COLO829 (cell line): Measurements from ENCODE around the gene SKOR1.

ENCODE experiments used
- DNase-seq: peaks from one replicate; pipeline ENCODE4 v3.0.0; 2012; ENCODE audit warnings: low spot score

SKOR1 gene

GRCh38 chr15:67794832-67795574 is 30.3 kb upstream of the SKOR1 start:
- no peak for DNase-seq

DNA sequence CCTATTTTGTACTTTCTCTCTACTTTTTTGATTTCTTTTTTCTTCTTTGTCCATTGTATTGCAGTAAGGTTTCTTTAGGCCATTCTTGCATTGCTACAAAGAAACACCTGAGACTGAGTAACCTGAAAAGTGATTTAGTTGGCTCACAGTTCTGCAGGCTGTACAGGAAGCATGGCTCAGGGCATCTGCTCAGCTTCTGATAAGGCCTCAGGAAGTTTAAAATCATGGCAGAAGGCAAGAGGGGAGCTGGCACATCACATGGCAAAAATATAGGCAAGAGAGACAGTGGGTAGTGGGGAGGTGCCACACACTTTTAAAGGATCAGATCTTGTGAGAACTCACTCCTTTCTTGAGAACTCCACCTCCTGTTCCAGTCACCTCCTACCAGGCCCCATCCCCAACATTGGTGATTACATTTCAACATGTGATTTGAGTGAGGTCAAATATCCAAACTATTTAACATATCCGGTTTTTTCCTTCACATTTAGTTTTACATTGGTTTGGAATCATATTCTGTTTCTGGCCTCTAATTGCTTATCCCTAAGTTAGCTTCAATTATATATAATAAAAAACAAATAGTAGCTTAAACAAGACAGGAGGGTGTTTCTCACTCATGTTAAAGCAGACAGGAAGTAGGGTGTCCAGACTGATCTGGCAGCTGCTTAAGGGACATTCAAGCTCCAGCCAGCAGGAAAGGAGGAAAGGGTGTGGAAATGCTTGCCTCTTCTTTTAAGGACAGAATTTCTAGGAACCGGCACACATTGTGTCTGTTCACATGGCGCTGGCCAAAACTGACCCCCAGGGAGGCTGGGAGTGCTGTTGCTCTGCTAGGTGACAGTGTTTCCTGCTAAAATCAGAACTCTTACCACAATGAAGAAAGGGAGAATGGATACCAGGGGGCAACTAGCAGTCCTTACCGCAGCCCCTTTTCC is 28.8 kb upstream of the SKOR1 start:
- no peak for DNase-seq

DNA sequence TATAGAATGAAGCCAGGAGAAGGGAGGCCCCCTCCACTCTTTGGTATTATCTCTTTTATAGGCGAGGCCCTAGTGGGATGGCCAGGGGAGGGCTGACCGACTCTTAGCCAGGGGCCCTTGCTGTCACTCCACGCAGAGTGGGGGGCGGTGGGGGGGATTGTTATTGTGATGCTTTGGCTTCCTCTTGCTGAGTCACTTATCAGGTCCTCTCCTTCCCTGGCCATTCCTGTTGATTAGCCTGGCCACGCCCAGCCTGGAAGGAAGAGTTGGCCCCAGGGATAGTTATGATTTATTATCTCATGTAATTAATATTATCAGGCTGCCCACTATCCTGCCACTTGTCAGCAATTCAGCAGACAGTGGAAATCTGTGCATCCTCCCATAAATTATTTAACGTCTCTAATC is 25.5 kb upstream of the SKOR1 start:
- no peak for DNase-seq

- no peak for DNase-seq
These were observed 24.2 kb upstream of the SKOR1 start for GRCh38 chr15:67801142-67801541.

- DNase-seq, result no peak
These were observed 23.1 kb upstream of the SKOR1 start for GRCh38 chr15:67801926-67802914.

- no peak for DNase-seq
These were observed 22.0 kb upstream of the SKOR1 start for GRCh38 chr15:67803299-67803698.

DNA sequence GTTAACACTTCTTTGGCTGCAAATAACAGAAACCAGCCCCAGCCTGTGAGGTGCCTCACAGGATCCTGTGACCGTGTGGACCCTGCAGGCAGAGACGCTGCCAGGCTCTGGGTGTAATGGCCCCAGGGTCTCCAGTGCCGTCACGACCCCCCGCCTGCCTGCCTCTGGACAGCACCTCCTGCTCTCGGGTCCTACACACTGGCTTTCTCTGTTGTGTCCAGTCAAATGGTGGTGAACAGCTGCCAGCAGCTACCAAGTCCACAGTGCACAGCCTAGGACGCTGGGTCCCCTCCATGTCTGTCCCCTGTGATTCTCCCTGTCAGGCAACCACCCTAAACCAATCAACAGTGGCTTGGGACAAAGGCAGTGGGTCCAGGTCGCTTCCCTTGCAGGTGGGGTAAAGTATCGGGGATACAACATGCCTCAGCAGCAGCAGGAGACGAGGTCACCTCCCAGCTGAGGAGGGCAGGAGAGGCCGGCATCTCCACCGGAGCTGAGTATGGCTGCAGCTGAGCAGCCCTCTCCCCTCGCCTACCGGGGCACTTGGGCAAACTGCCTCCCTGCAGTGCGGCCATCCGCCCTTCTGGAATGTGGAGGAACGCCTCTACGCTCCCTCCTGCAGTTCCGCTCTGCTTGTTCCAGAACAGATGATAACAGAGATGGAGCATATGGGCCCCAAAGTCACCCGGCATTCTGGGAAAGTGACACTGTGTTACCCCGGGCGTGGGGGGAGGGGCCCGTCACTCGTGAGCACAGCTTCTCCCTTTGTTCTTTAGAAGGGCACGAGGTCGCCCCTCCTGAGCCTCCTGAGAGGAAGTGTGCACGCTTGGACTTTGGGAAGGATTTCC is 21.1 kb upstream of the SKOR1 start:
- DNase-seq, result no peak

DNA sequence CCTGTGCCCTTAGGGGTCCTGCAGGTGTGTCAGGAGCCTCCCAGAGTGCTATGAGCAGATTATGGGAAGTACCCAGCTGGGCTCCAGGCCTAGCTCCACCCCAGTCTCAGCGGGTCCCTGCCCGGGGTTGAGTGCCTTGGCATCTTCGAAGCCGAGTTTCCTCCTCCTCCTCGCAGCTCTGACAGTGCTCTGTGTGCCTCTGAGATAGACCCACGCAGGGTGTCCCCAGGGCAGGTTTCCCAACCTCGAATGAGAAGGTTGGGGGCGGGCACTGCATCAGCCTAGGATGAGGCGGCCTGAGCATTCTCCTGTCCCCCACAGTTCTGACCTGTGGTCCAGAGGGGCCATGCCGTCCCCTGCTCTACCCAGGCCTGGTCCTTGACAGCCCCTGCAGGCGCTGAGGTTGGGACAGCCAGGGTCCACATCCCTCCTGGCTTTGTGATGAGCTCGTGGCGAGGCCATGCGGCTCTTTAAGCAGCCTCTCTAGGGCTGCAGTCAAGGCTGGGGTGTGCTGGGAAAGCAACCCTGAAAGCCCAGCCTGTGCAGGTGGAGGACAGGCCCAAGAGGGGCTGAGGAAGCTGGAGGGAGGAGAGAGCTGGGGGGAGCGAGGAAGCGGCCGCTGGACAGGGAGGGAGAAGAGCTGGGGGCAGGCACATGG is 20.2 kb upstream of the SKOR1 start:
- DNase-seq, result no peak

DNA sequence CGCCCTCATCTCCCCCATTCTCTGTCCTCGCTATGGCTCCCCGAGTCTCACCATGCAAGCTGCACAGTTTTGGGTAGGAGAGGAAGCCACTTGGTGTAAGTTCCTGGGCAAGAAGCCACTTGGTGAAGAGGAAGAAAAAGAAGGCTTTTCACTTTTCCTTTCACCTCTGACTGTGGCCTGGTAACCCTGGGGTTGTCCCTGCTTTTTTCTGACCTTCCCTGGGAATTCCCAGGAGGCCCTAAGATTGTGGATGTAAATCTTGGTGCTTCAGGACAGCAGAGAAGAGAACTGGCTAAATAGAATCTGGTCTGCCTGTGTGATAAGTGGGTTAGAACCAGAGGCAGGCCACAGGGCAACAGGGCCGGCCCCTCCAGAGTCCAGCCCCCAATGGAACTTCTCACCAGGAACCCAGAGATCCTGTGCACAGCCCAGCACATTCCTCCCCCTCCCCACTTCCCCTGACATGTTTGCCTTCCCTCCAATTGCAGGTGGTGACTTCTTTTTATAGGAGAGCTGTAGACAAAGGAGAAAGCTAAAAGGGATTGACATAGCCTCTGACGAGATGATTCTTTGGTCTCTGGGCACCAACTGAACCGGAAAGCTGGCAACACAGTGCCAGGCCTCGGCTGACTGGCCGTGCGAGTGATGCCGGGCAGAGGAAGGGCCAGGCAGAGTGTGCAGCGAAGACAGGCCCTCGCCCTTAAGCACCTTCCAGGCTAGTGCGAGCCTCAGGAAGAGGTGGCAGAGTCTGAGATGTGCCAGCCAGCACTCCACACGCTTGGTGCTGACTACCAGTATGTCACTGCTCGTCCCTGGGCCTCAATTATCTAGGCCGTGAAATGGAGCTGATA is 19.4 kb upstream of the SKOR1 start:
- DNase-seq, result no peak

- no peak for DNase-seq
These were observed 18.8 kb upstream of the SKOR1 start for GRCh38 chr15:67806536-67806935.

GRCh38 chr15:67807141-67807540 is 18.2 kb upstream of the SKOR1 start:
- DNase-seq, result no peak

DNA sequence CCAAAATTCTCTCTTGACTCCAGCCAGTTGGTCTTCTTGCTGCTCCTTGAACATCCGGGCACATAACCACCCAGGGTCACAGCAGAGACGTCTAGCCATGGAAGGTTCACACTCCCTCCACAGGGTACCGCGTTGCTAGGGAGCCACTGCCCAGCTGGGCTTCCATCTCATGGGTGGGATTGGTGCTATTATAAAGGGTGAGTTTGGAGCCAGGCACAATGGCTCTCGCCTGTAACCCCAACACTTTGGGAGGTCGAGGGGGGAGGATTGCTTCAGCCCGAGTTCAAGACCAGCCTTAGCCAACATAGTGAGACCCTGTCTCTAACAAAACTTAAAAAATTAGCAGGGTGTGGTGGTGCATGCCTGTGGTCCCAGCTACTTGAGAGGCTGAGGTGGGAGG is 17.5 kb upstream of the SKOR1 start:
- no peak for DNase-seq

DNA sequence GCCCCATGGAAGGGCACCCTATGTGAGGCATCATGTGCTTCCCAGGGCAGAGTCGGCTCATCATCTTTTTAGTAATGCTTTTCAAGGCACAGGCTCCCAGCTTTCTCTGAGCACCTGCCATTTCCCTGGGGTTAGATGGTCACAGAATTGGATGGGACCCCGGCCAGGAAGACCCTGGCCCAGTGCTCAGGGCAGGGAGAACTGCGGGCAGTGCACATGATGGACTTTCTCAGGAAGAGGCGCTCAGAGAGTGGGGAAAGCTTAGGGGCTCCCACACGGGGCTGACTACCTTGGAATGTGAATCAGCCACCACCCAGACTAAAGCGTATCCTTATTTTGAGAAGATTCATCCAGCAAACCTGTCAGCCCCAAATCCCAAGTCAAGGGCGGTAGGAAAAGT is 16.5 kb upstream of the SKOR1 start:
- DNase-seq, result no peak

DNA sequence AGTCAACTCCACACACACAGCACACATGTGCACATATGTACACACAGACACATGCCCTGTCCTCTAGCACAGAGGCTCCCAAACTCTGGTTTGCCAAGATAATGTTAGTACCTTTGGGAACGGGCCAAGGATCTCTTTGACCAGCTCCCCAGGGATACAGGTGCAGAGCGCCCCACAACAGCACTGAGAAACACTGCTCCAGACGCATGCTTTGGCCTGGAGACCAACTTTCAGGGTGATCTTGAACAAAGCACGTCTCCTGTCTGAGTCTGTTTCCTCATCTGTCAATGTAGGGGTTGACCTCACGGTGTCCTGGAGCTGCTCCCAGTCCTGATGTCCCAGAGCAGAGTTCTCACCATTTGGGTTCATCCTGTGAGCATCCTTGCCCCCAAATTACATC is 15.9 kb upstream of the SKOR1 start:
- no peak for DNase-seq

DNA sequence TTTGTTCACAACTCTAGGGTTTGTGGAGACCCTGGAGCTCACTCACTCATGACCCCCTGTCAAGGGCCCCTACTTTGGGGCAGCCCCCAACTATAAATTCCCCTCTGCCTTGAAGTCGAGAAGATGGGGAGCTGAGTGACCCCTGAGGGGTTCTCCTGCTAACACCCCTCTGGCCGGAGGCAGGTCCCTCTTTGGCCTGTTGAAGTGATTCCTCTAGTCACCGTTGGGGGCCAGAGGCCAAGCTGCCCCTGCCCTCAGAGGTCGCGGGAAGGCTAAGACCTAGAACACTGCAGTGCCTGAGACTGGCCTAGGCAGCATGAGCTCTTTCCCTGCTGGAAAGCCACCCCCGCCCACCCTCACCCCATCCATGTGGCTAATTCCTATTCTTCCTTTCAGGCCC is 15.4 kb upstream of the SKOR1 start:
- DNase-seq, result no peak

GRCh38 chr15:67812241-67812644 is 13.1 kb upstream of the SKOR1 start:
- no peak for DNase-seq

- no peak for DNase-seq
These were observed 12.1 kb upstream of the SKOR1 start for GRCh38 chr15:67813104-67813634.

GRCh38 chr15:67815036-67815592 is 10.2 kb upstream of the SKOR1 start:
- DNase-seq, result no peak

DNA sequence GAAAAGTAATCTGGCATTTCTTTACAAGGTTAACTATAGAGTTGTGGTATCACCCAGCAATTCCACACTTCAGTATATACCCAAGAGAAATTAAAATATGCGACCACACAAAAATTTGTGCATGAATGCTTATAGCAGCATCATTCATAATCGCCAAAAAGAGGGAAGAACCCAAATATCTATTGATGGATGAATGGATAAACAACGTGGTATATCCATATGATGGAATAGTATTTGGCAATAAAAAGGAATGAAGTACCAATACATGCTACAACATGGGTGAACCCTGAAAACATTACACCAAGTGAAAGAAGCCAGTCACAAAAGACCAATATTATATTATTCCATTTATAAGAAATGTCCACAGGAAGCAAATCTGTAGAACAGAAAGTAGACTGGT is 8.6 kb upstream of the SKOR1 start:
- DNase-seq, result no peak
